Kidney capillary endothelial cell (primary cell): ENCODE data around the gene PNPLA3.
A peak's percentile ranks its signal among the peaks of the same experiment; 100 is the strongest.

ENCODE experiments used
- DNase-seq: peaks from one replicate; pipeline ENCODE4 v3.0.0-alpha.2; 2018; ENCODE audit warnings: low spot score

The PNPLA3 gene

GRCh38 chr22:43968614-43969013 is 45.0 kb downstream of the PNPLA3 start:
- DNase-seq: no peak

- DNase-seq: no peak
Observed at GRCh38 chr22:43969021-43969878, 45.6 kb downstream of the PNPLA3 start.

GRCh38 chr22:43969989-43970755 is 46.6 kb downstream of the PNPLA3 start:
- no peak for DNase-seq

- no peak for DNase-seq
Observed at GRCh38 chr22:43971112-43971511, 47.5 kb downstream of the PNPLA3 start.

GRCh38 chr22:43972931-43973462 is 49.4 kb downstream of the PNPLA3 start:
- no peak for DNase-seq

- no peak for DNase-seq
Observed at GRCh38 chr22:43974028-43974545, 50.5 kb downstream of the PNPLA3 start.

GRCh38 chr22:43975041-43975440 is 51.4 kb downstream of the PNPLA3 start:
- DNase-seq: no peak

GRCh38 chr22:43976861-43977795 is 53.5 kb downstream of the PNPLA3 start:
- DNase-seq: no peak

- DNase-seq: no peak
Observed at GRCh38 chr22:43978558-43978957, 55.0 kb downstream of the PNPLA3 start.

GRCh38 chr22:43980579-43980978 is 57.0 kb downstream of the PNPLA3 start:
- no peak for DNase-seq

- DNase-seq: no peak
Observed at GRCh38 chr22:43980996-43981395, 57.4 kb downstream of the PNPLA3 start.

- DNase-seq: no peak
Observed at GRCh38 chr22:43983808-43984207, 60.2 kb downstream of the PNPLA3 start.

GRCh38 chr22:43985532-43985931 is 61.9 kb downstream of the PNPLA3 start:
- DNase-seq: no peak

GRCh38 chr22:43988116-43988820 is 64.7 kb downstream of the PNPLA3 start:
- DNase-seq: no peak

- DNase-seq: no peak
Observed at GRCh38 chr22:43988960-43989359, 65.4 kb downstream of the PNPLA3 start.

GRCh38 chr22:43990044-43990443 is 66.4 kb downstream of the PNPLA3 start:
- DNase-seq: no peak

GRCh38 chr22:43991316-43992020 is 67.9 kb downstream of the PNPLA3 start:
- DNase-seq: no peak

- DNase-seq: no peak
Observed at GRCh38 chr22:43992331-43992821, 68.8 kb downstream of the PNPLA3 start.

- peak; percentile 66 for DNase-seq
Observed at GRCh38 chr22:43993072-43993760, 69.6 kb downstream of the PNPLA3 start.

GRCh38 chr22:43994006-43994405 is 70.4 kb downstream of the PNPLA3 start:
- DNase-seq: no peak
